Left lung (tissue), 10 donors: ENCODE measurements around the gene OR8J3. TPM values are rescaled to one million over a fixed set of nuclear protein-coding genes. Genes with fewer than 3 reads are reported as not detected.
"Not testable (repeated sequence)": the region's sequence is repeated elsewhere in the genome, so short reads cannot be mapped to it uniquely, and the experiment has no call there.

Experiments used
- ATAC-seq: fragments of 200-7000 bp; cut with Tn5 transposase; one replicate; pipeline ENCODE4 v1.9.1; 2020; ENCODE audit warnings: moderate library complexity
- DNase-seq, 4 donors: peaks; one replicate each; pipeline ENCODE4 v3.0.0-alpha.2; 2013 to 2020
- H3K27ac ChIP-seq, 2 donors: fragments of 200-600 bp; sonication (generic) in 1 of 2; one replicate each; pipeline versions ENCODE4 v1.5.0 to v1.8.0; 2020 to 2021
- H3K27me3 ChIP-seq, 2 donors: fragments of 200-600 bp; sonication (generic) in 1 of 2; one replicate each; pipeline versions ENCODE4 v1.5.0 to v1.8.0; 2020 to 2021
- H3K36me3 ChIP-seq, 2 donors: fragments of 200-600 bp; sonication (generic) in 1 of 2; one replicate each; pipeline versions ENCODE4 v1.5.0 to v1.8.0; 2020 to 2021
- H3K4me1 ChIP-seq, 2 donors: fragments of 200-600 bp; one replicate each; pipeline ENCODE4 v1.8.0; 2021
- H3K4me3 ChIP-seq, 2 donors: fragments of 200-600 bp; sonication (generic) in 1 of 2; one replicate each; pipeline versions ENCODE4 v1.5.0 to v1.8.0; 2020 to 2021; ENCODE audit warnings: mild to moderate bottlenecking in 1 of 2
- H3K9me3 ChIP-seq, 2 donors: fragments of 200-600 bp; sonication (generic) in 1 of 2; one replicate each; pipeline versions ENCODE4 v1.5.0 to v1.8.0; 2020 to 2021
- intact Hi-C, 2 donors: fragments of 100-400 bp; cut with DNase I; formaldehyde crosslinking; loops; one replicate each; pipeline versions ENCODE4 v1.11.2 to v1.14.2; 2022
- polyA plus RNA-seq, 6 donors: library from polyadenylated mRNA; unstranded; fragments of 120-200 nt; gene quantifications; one replicate each; pipeline ENCODE4 v1.2.1, GENCODE V29; 2013; ENCODE audit not compliant: insufficient read length in 6 of 6
- total RNA-seq, 2 donors: library from RNA; stranded (reverse); fragmentation: NEBNext Ultra II Directional; extraction: Animal tissue kit (Norgen Biotek cat#: 25700); gene quantifications; one replicate each; pipeline ENCODE4 v1.2.1, GENCODE V29; 2021
- TF ChIP-seq, protein P1 (sequence below), 2 donors: fragments of 200-600 bp; sonication (generic) in 1 of 2; IDR thresholded peaks; one replicate each; pipeline versions ENCODE4 v1.5.0 to v1.8.0; 2021; ENCODE audit warnings: antibody characterized with exemption in 2 of 2
- donor health status: DM: no; HTN: yes; CAD: no.
- donor health status: DM: no; HTN: no; CAD: no.

Gene OR8J3
- total and polyA plus RNA-seq, 8 donors = not detected

DNA sequence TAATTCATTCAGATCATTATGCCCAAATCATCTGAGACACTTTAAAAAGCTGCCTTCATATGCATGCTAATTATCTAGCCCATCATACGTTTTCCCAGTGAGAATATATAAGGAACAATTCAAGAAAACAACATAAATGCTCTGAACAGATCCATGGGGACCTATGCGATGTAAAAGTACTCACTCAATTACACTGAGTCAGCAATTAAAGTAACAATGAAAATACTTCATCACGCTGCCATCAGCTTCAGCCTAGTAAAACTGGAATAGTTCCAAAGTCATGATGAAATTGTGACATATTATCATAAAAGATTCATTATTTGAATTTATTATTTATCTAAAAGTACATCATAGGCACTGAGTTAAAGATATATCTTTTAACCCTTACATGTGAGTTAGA is 23.8 kb upstream of the OR8J3 start:
- no peak overlapping the region for H3K4me3 ChIP-seq
- no peaks in the 10 kb centered on the region for H3K4me1 ChIP-seq
- intact Hi-C loops = no loop called here
- ATAC-seq (no peak), DNase-seq (no peak)
- TF ChIP-seq, protein P1, sequence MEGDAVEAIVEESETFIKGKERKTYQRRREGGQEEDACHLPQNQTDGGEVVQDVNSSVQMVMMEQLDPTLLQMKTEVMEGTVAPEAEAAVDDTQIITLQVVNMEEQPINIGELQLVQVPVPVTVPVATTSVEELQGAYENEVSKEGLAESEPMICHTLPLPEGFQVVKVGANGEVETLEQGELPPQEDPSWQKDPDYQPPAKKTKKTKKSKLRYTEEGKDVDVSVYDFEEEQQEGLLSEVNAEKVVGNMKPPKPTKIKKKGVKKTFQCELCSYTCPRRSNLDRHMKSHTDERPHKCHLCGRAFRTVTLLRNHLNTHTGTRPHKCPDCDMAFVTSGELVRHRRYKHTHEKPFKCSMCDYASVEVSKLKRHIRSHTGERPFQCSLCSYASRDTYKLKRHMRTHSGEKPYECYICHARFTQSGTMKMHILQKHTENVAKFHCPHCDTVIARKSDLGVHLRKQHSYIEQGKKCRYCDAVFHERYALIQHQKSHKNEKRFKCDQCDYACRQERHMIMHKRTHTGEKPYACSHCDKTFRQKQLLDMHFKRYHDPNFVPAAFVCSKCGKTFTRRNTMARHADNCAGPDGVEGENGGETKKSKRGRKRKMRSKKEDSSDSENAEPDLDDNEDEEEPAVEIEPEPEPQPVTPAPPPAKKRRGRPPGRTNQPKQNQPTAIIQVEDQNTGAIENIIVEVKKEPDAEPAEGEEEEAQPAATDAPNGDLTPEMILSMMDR (IDR thresholded peaks at IDR 0.05) = no peak
- H3K27ac ChIP-seq = no peak overlapping the region
- no peaks in the 10 kb centered on the region for H3K36me3 ChIP-seq
- peaks cover 0 to 6% of the 10 kb centered on the region in 2 donors for H3K9me3 ChIP-seq
- H3K27me3 ChIP-seq = no peaks in the 10 kb centered on the region

DNA sequence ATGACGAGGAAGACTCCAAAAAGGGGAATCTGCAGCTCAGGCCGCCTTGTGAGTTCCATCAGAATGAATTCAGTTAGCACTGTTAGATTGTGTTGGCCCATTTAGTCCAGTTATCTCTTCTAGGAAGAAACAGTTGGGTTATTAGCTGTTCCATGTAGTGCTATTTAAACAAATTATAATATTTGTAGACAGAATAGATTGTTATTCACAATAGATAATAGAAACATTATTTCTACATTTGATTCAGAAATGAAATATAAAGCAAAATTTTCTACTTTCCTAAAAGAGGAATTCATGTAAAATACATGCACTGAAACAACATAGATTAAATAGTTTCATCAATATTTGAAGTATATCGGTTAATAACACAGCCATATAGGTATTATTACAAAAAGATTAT is 20.2 kb upstream of the OR8J3 start, which contains the start of gene OR8K5:
Gene OR8K5 (minus strand): TSS at position 101 of the 400 bp plus-strand sequence. CDS start 0 bp downstream, at position 101.
- H3K9me3 ChIP-seq = peaks cover 0 to 13% of the 10 kb centered on the region in 2 donors
- no peaks in the 10 kb centered on the region for H3K27me3 ChIP-seq
- no peak for ATAC-seq
- TF ChIP-seq, protein P1 (IDR thresholded peaks at IDR 0.05) = no peak
- H3K4me3 ChIP-seq = no peak within 1 kb of the TSS
- no peaks in the 10 kb centered on the region for H3K4me1 ChIP-seq
- H3K27ac ChIP-seq = no peak within 1 kb of the TSS
- no peak for DNase-seq
- intact Hi-C loops = no loop called here
- no peaks in the 10 kb centered on the region for H3K36me3 ChIP-seq

DNA sequence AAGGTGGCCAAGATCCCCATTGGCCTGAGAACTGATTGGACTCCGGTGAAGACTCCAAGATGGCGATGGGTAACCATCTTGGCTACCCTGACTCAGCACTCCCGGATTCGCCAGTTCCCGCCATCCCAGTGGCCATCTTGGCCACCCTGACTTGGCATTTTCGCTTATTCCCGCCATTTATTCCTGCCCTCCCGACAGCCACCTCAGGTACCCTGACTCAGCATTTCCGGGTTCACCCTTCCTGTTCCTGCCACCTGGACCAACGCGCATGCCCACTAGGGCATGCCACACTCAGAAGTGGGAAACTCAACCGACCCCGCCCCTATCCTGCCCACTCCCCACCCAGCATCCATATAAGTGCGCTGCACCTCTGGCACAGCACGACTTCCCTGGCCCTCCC is 12.3 kb upstream of the OR8J3 start:
- no peak for ATAC-seq
- TF ChIP-seq, protein P1 (IDR thresholded peaks at IDR 0.05) = no peak

DNA sequence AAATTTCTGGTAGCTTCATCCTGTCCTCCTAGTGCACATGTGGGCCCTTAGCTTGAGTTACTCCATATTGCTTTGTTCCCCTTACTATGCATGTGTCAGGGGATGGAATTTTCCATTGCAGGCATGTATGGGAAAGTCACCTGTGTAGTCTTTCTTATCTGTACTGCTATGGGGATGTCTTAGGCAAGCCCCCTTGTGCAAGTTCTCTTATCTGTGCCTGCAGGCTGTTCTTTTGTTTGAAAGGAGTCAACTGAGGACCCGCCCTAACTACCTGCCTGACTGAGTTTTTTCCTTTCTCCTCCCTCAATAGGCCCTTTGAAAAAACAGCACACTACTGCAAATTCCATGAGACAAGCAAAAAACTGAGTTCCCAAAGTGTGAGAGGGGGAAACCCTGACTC is 11.4 kb upstream of the OR8J3 start:
- intact Hi-C loops = no loop called here
- TF ChIP-seq, protein P1 (IDR thresholded peaks at IDR 0.05) = no peak
- Histone ChIP-seq H3K4me1 (no peaks in the 10 kb centered on the region), H3K36me3 (no peaks in the 10 kb centered on the region), H3K27ac (no peak overlapping the region), H3K27me3 (no peaks in the 10 kb centered on the region), H3K9me3 (peaks cover 0 to 48% of the 10 kb centered on the region in 2 donors), H3K4me3 (no peak overlapping the region)
- ATAC-seq (no peak), DNase-seq (no peak)

More for the DNA sequence above, 12.3 kb upstream of the OR8J3 start:
- H3K36me3 ChIP-seq = no peaks in the 10 kb centered on the region
- H3K9me3 ChIP-seq = peaks cover 0 to 43% of the 10 kb centered on the region in 2 donors
- H3K4me1 ChIP-seq = no peaks in the 10 kb centered on the region
- DNase-seq = no peak
- H3K4me3 ChIP-seq = no peak overlapping the region
- intact Hi-C loops = no loop called here
- H3K27me3 ChIP-seq = no peaks in the 10 kb centered on the region
- H3K27ac ChIP-seq = no peak overlapping the region

DNA sequence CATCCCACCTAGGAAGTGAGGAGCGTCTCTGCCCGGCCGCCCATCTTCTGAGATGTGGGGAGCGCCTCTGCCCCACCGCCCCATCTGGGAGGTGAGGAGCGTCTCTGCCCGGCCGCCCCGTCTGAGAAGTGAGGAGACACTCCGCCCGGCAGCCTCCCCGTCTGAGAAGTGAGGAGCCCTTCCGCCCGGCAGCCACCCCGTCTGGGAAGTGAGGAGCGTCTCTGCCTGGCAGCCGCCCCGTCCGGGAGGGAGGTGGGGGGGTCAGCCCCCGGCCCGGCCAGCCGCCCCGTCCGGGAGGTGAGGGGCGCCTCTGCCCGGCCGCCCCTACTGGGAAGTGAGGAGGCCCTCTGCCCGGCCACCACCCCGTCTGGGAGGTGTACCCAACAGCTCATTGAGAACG is 3.7 kb upstream of the OR8J3 start:
- H3K4me1 ChIP-seq, H3K27me3 ChIP-seq, intact Hi-C loops, DNase-seq, H3K36me3 ChIP-seq, H3K27ac ChIP-seq, ATAC-seq, H3K4me3 ChIP-seq, H3K9me3 ChIP-seq: not testable (repeated sequence)

DNA sequence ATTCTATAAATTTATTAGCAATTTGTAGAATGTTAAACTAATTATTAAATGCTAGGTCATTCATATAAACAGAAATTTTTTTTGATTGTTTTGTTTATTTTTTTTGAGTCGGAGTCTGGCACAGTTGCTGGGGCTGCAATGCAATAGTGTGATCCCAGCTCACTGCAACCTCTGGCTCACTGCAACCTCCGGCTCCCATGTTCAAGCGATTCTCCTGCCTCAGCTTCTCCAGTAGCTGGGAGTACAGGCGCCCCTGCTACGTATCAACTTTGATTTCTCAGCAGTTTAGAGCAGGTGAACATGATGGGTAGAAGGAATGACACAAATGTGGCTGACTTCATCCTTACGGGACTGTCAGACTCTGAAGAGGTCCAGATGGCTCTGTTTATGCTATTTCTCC is 17.9 kb downstream of the OR8J3 start, which contains the start of gene OR8H3:
Gene OR8H3 (plus strand): TSS at position 301 of the 400 bp plus-strand sequence. CDS start 0 bp downstream, at position 301.
- no peaks in the 10 kb centered on the region for H3K36me3 ChIP-seq
- ATAC-seq (no peak), DNase-seq (no peak)
- intact Hi-C loops = no loop called here
- H3K27ac ChIP-seq = no peak within 1 kb of the TSS
- H3K9me3 ChIP-seq = no peaks in the 10 kb centered on the region
- H3K4me3 ChIP-seq = no peak within 1 kb of the TSS
- H3K27me3 ChIP-seq = no peaks in the 10 kb centered on the region
- TF ChIP-seq, protein P1 (IDR thresholded peaks at IDR 0.05) = no peak
- no peaks in the 10 kb centered on the region for H3K4me1 ChIP-seq
